PC-3 (cell line): ENCODE results near the gene CTTN. TPM values are rescaled to one million over a fixed set of nuclear protein-coding genes. Genes with fewer than 3 reads are reported as not detected.
"Not testable (repeated sequence)": the region's sequence is repeated elsewhere in the genome, so short reads cannot be mapped to it uniquely, and the experiment has no call there.

ENCODE experiments used
- ATAC-seq: fragments of 200-7000 bp; cut with Tn5 transposase; 2 replicates; pipeline ENCODE4 v1.9.1; 2020; ENCODE audit warnings: mild to moderate bottlenecking, moderate library complexity
- BruUV-seq: library from RNA; stranded (reverse); fragments of 400-500 nt; replicated peaks from 2 replicates; lab custom pipeline; 2021; lab: Mats Ljungman, UMichigan
- CTCF ChIA-PET: fragments of 300-600 bp; sonication (Branson Sonifier 250); formaldehyde crosslinking; loops from one replicate; lab custom pipeline; 2022; ENCODE audit warnings: antibody characterized with exemption; lab: Charles Lee
- POLR2A ChIA-PET: fragments of 300-600 bp; sonication (Branson Sonifier 250); formaldehyde crosslinking; loops from one replicate; lab custom pipeline; 2022; ENCODE audit warnings: antibody characterized with exemption; ENCODE audit not compliant: unreplicated experiment; lab: Charles Lee
- DNase-seq: peaks from one replicate; pipeline ENCODE4 v3.0.0-alpha.2; 2015
- H2AFZ ChIP-seq: fragments of 300-600 bp; sonication (generic); 2 replicates; pipeline ENCODE4 v1.6.0; 2016; ENCODE audit warnings: antibody characterized with exemption, low read length
- H3F3A ChIP-seq: fragments of 300-600 bp; sonication (generic); one replicate; pipeline ENCODE4 v1.6.0; 2017; ENCODE audit warnings: antibody characterized with exemption, low read length, control low read depth, mild to moderate bottlenecking; ENCODE audit not compliant: unreplicated experiment
- H3K27ac ChIP-seq: fragments of 300-600 bp; sonication (generic); 2 replicates; pipeline ENCODE4 v1.5.1; 2016; ENCODE audit warnings: mild to moderate bottlenecking, low read length
- H3K27me3 ChIP-seq: fragments of 300-600 bp; sonication (generic); 2 replicates; pipeline ENCODE4 v1.6.1; 2016; ENCODE audit warnings: low read length, mixed read lengths
- H3K36me3 ChIP-seq: fragments of 300-600 bp; sonication (generic); 2 replicates; pipeline ENCODE4 v1.6.1; 2016; ENCODE audit warnings: low read depth, mixed run types, low read length, mixed read lengths
- H3K4me1 ChIP-seq: fragments of 300-600 bp; sonication (generic); 2 replicates; pipeline ENCODE4 v1.5.1; 2016; ENCODE audit warnings: low read length; ENCODE audit not compliant: insufficient read depth
- H3K4me2 ChIP-seq: fragments of 300-600 bp; sonication (generic); 2 replicates; pipeline ENCODE4 v1.6.0; 2016; ENCODE audit warnings: low read length
- H3K4me3 ChIP-seq: fragments of 300-600 bp; sonication (generic); 2 replicates; pipeline ENCODE4 v1.5.1; 2016; ENCODE audit warnings: mild to moderate bottlenecking, low read length, mixed read lengths
- H3K79me2 ChIP-seq: fragments of 300-600 bp; sonication (generic); 2 replicates; pipeline ENCODE4 v1.6.1; 2017; ENCODE audit warnings: low read length, mixed read lengths
- H3K9ac ChIP-seq: fragments of 300-600 bp; sonication (generic); 2 replicates; pipeline ENCODE4 v1.6.0; 2016; ENCODE audit warnings: mild to moderate bottlenecking, low read length
- H3K9me2 ChIP-seq: fragments of 300-600 bp; sonication (generic); replicated peaks from 2 replicates; pipeline ENCODE4 v1.6.1; 2016; ENCODE audit warnings: mixed run types, low read length, mixed read lengths
- H3K9me3 ChIP-seq: fragments of 300-600 bp; sonication (generic); 2 replicates; pipeline ENCODE4 v1.6.1; 2016; ENCODE audit warnings: low read length, mixed read lengths
- H4K20me1 ChIP-seq: fragments of 300-600 bp; sonication (generic); 2 replicates; pipeline ENCODE4 v1.6.1; 2016; ENCODE audit warnings: low read length, mixed read lengths
- CTCF ChIP-seq: fragments of 300-600 bp; sonication (generic); conservative IDR thresholded peaks from 2 replicates; pipeline ENCODE4 v1.5.1; 2017; ENCODE audit warnings: antibody characterized with exemption, low read depth, mild to moderate bottlenecking, low read length
- EZH2 ChIP-seq: fragments of 300-600 bp; sonication (generic); IDR thresholded peaks from one replicate; pipeline ENCODE4 v1.6.1; 2017; ENCODE audit warnings: antibody characterized with exemption, mild to moderate bottlenecking, low read length; ENCODE audit not compliant: unreplicated experiment
- EZH2phosphoT487 ChIP-seq: fragments of 300-600 bp; sonication (generic); IDR thresholded peaks from 2 replicates; pipeline ENCODE4 v1.6.1; 2018; ENCODE audit warnings: mild to moderate bottlenecking, antibody characterized with exemption, low read length, borderline replicate concordance
- intact Hi-C: fragments of 100-400 bp; cut with micrococcal nuclease; formaldehyde crosslinking; loops from 2 replicates; pipeline ENCODE4 v1.9.0; 2023
- total RNA-seq: library from RNA; depleted of rRNA; stranded (reverse); fragments of >200 nt; gene quantifications from 2 replicates; pipeline ENCODE4 v1.2.3, GENCODE V29; 2014

Gene CTTN
- total RNA-seq, 1 experiment from 2014 or later, result 244 TPM

- Histone ChIP-seq H2AFZ (no peak overlapping the region), H3K36me3 (no peaks in the 10 kb centered on the region), H3K4me2 (no peak overlapping the region), H3K27me3 (no peaks in the 10 kb centered on the region), H3K79me2 (no peaks in the 10 kb centered on the region), H3K9ac (no peak overlapping the region), H3K4me1 (no peaks in the 10 kb centered on the region), H3K4me3 (no peak overlapping the region), H3F3A (no peaks in the 10 kb centered on the region), H3K27ac (no peak overlapping the region), H3K9me3 (peaks cover 8% of the 10 kb centered on the region; the same call in 1 of the 2 replicates), H3K9me2 (no peaks in the 10 kb centered on the region), H4K20me1 (no peaks in the 10 kb centered on the region)
- CTCF ChIA-PET, result no interaction called here
- TF ChIP-seq CTCF, result no peak
- no peak for TF ChIP-seq EZH2
- TF ChIP-seq EZH2phosphoT487, result no peak
- no TSS peak for BruUV-seq
- POLR2A ChIA-PET, result no interaction called here
- ATAC-seq, result no peak
- DNase-seq, result no peak
- intact Hi-C loops, result no loop called here
Measured at GRCh38 chr11:70445605-70446004, 47.3 kb downstream of the CTTN start.

GRCh38 chr11:70448983-70449567 lies 50.7 kb downstream of the CTTN start:
- Histone ChIP-seq H3K27me3 (no peaks in the 10 kb centered on the region), H3F3A (no peaks in the 10 kb centered on the region), H3K4me3 (no peak overlapping the region), H2AFZ (no peak overlapping the region), H3K4me2 (no peak overlapping the region), H3K36me3 (no peaks in the 10 kb centered on the region), H4K20me1 (no peaks in the 10 kb centered on the region), H3K9ac (no peak overlapping the region), H3K27ac (no peak overlapping the region), H3K79me2 (no peaks in the 10 kb centered on the region), H3K9me2 (no peaks in the 10 kb centered on the region), H3K9me3 (peaks cover 8% of the 10 kb centered on the region; the same call in 1 of the 2 replicates), H3K4me1 (no peaks in the 10 kb centered on the region)
- ATAC-seq (no peak), DNase-seq (no peak)
- no TSS peak for BruUV-seq
- intact Hi-C loops, result no loop called here
- TF ChIP-seq CTCF, result peak; percentile 84
- no peak for TF ChIP-seq EZH2
- ChIA-PET POLR2A (no interaction called here), CTCF (no interaction called here)

GRCh38 chr11:70454197-70454767 lies 56.0 kb downstream of the CTTN start:
- H3K9me2 ChIP-seq, result no peaks in the 10 kb centered on the region
- TF ChIP-seq CTCF, result no peak
- no peak for TF ChIP-seq EZH2
- TF ChIP-seq EZH2phosphoT487, result no peak
- no peak overlapping the region for H3K27ac ChIP-seq
- no TSS peak for BruUV-seq
- no peaks in the 10 kb centered on the region for H3K36me3 ChIP-seq
- H3K4me3 ChIP-seq, result no peak overlapping the region
- no peaks in the 10 kb centered on the region for H3F3A ChIP-seq
- DNase-seq, result no peak
- no peaks in the 10 kb centered on the region for H3K4me1 ChIP-seq
- H3K27me3 ChIP-seq, result no peaks in the 10 kb centered on the region
- H3K79me2 ChIP-seq, result no peaks in the 10 kb centered on the region
- ChIA-PET CTCF (interaction anchor here (0.6 to 0.7 kb wide), 2 partner anchors 49 to 92 kb away, joined by 3 to 8 read pairs; no protein-coding TSS in a partner anchor), POLR2A (no interaction called here)
- no peak overlapping the region for H2AFZ ChIP-seq
- no peak overlapping the region for H3K9ac ChIP-seq
- peaks cover 4% of the 10 kb centered on the region; the same call in 1 of the 2 replicates for H3K9me3 ChIP-seq
- intact Hi-C loops, result no loop called here
- no peak for ATAC-seq
- no peak overlapping the region for H3K4me2 ChIP-seq
- no peaks in the 10 kb centered on the region for H4K20me1 ChIP-seq

GRCh38 chr11:70454811-70455210 lies 56.5 kb downstream of the CTTN start:
- H3K4me2 ChIP-seq, intact Hi-C loops, H3F3A ChIP-seq, H3K4me3 ChIP-seq, H3K36me3 ChIP-seq, H3K9ac ChIP-seq, H3K27me3 ChIP-seq, H3K79me2 ChIP-seq, DNase-seq, H3K9me2 ChIP-seq, H4K20me1 ChIP-seq, ATAC-seq, CTCF ChIA-PET, H3K27ac ChIP-seq, H3K4me1 ChIP-seq, H2AFZ ChIP-seq, H3K9me3 ChIP-seq, BruUV-seq, POLR2A ChIA-PET: not testable (repeated sequence)
